ENCODE data around the gene DENND2D.
"Not testable (repeated sequence)": the region's sequence is repeated elsewhere in the genome, so short reads cannot be mapped to it uniquely, and the experiment has no call there.

DENND2D gene

GRCh38 chr1:111218701-111219556 lies 18.5 kb upstream of the DENND2D start:
- Mint-ChIP-seq H3K4me1 (ENCODE audit: low read depth in 2 of 2) (peaks cover 88 to 92% of the 10 kb centered on the region in 2 donors), H3K9me3 (peaks cover 2 to 9% of the 10 kb centered on the region in 2 donors), H3K27me3 (peaks cover 0 to 6% of the 10 kb centered on the region in 2 donors), H3K4me3 (peak overlapping the region; percentile 77 to 83), H3K36me3 (ENCODE audit: insufficient read depth) (peaks cover 32% of the 10 kb centered on the region), H3K27ac (peak overlapping the region; percentile 95 to 99)
- DNase-seq = no peak
- no peak for ATAC-seq (replicated peaks)

DNA sequence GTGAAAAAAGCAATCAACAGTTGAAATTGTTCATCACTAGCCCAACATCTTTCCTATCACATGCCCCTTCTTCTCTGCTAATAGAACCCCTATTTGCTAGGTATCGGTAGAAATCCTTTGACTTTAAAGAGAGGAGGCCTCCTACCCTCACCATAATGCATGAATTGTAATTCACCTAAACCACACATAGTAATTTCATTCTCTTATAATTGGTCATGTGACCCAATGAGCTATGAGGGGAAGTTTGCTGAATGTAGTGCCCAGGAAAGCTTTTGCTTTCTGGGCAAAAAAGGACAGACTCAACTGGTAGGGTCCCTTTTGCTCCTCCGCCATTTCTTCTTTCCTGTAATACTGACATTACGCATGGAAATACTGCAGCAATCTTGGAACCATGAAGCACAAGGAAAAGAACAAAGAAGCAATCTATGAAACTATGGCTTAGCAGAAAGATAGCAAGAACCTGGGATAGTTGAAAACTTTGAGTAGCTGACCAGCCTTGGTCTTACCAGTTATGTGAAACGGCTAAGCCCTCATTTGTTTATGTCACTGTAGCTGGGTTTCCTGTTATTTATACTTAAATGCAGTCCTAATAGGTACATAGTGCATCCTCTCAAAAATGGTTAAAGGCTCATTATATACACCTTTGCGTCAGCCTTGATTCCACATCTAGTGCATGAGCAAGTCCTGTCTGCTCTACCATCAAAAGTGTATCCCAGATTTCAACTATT lies 16.9 kb upstream of the DENND2D start:
- DNase-seq (no peak), ATAC-seq (replicated peaks) (no peak)
- Mint-ChIP-seq H3K4me1 (ENCODE audit: low read depth in 2 of 2) (peaks cover 89 to 96% of the 10 kb centered on the region in 2 donors), H3K27me3 (peaks cover 0 to 6% of the 10 kb centered on the region in 2 donors), H3K27ac (peak overlapping the region; percentile 95 to 99), H3K36me3 (ENCODE audit: insufficient read depth) (peaks cover 28% of the 10 kb centered on the region), H3K9me3 (peaks cover 2 to 9% of the 10 kb centered on the region in 2 donors), H3K4me3 (peak overlapping the region; percentile 77 to 83)

- no peak for ATAC-seq (replicated peaks)
- Mint-ChIP-seq H3K36me3 (ENCODE audit: insufficient read depth) (peaks cover 28% of the 10 kb centered on the region), H3K4me1 (ENCODE audit: low read depth in 2 of 2) (peaks cover 83 to 91% of the 10 kb centered on the region in 2 donors), H3K27me3 (peaks cover 0 to 6% of the 10 kb centered on the region in 2 donors), H3K4me3 (peak overlapping the region; percentile 77 to 83), H3K27ac (peak overlapping the region; percentile 95 to 99), H3K9me3 (peaks cover 2 to 9% of the 10 kb centered on the region in 2 donors)
- no peak for DNase-seq
Measured at GRCh38 chr1:111216751-111217150, 16.3 kb upstream of the DENND2D start.

DNA sequence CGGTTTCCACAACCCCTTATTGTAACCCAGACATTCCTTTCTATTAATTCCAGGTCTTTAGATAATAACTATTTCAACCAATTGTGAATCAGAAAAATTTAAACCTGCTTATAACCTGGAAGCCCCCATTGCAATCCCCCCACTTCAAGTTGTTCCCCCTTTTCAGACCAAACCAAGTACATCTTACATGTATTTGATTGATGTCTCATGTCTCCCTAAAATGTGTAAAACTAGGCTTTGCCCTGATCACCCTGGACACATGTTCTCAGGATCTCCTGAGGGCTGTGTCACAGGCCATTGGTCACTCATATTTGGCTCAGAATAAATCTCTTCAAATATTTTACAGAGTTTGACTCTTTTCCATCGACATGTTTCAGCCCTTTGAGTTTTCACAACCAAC lies 14.8 kb upstream of the DENND2D start:
- not testable (repeated sequence) for H3K27me3 Mint-ChIP-seq; ATAC-seq (replicated peaks); H3K9me3 Mint-ChIP-seq; DNase-seq
- Mint-ChIP-seq H3K4me1 (ENCODE audit: low read depth in 2 of 2) (peaks cover 68 to 78% of the 10 kb centered on the region in 2 donors), H3K27ac (peak overlapping the region; percentile 95 to 99), H3K36me3 (ENCODE audit: insufficient read depth) (peaks cover 24% of the 10 kb centered on the region), H3K4me3 (peak overlapping the region; percentile 77 to 83)

DNA sequence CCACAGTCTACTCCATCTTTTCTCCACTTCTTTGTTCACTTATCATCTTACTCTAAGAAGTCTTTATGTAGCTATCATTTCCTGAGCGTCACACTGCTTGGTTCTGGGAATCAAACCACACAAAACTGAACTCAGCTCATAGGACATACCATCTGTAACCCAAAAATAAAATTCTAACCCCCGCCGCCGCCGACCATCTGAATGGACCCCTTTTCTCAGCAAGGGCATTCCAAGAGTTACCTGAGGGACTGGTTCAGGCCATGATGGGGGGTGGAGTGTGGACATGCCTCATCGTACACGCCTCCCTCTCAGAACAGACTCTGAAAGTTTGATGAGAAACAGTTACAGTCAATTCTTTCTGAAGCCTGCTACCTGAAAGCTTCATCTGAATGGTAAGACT lies 14.4 kb upstream of the DENND2D start:
- DNase-seq (no peak), ATAC-seq (replicated peaks) (no peak)
- peaks cover 2 to 9% of the 10 kb centered on the region in 2 donors for H3K9me3 Mint-ChIP-seq
- H3K27ac Mint-ChIP-seq = peak overlapping the region; percentile 95 to 99
- H3K36me3 Mint-ChIP-seq (ENCODE audit: insufficient read depth) = peaks cover 24% of the 10 kb centered on the region
- H3K4me3 Mint-ChIP-seq = peak overlapping the region; percentile 77 to 83
- peaks cover 0 to 6% of the 10 kb centered on the region in 2 donors for H3K27me3 Mint-ChIP-seq
- peaks cover 64 to 74% of the 10 kb centered on the region in 2 donors for H3K4me1 Mint-ChIP-seq (ENCODE audit: low read depth in 2 of 2)

DNA sequence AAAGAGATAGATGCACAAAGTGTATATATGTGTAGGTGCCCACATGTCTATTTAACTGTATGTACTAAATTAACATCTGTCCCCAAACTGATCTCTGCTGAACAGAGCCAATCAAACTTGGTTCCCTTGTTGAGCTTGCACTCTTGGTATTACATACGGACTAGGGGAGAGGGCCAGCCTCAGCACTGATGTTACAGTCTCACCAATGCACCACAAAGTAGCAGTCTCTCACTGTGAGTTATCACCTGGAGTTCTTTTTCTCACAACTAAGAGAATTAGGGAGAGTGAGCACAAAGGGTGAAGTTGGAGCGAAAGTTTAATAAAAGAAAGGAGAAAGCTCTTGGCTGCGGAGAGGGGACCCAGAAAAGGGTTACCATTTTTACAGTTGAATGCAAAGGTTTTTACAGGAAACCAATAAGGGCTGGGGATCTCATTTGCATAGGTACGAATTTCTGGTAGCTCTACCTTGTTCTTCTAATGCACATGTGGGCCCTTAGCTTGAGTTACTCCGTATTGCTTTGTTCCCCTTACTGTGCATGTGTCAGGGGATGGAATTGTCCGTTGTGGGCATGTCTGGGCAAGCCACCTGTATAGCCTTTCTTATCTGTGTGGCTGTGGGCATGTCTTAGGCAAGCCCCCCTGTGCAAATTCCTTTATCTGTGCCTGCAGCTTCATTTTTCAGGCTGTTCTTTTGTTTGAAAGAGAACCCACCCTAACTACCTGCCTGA lies 13.8 kb upstream of the DENND2D start:
- Mint-ChIP-seq H3K36me3 (ENCODE audit: insufficient read depth) (peaks cover 21% of the 10 kb centered on the region), H3K9me3 (peaks cover 2 to 9% of the 10 kb centered on the region in 2 donors), H3K27ac (peak overlapping the region; percentile 95 to 99), H3K27me3 (peaks cover 0 to 6% of the 10 kb centered on the region in 2 donors), H3K4me1 (ENCODE audit: low read depth in 2 of 2) (peaks cover 59 to 67% of the 10 kb centered on the region in 2 donors), H3K4me3 (peak overlapping the region; percentile 77 to 83)
- ATAC-seq (replicated peaks) = no peak
- DNase-seq = no peak

GRCh38 chr1:111213412-111213811 lies 13.0 kb upstream of the DENND2D start:
- peaks cover 0 to 6% of the 10 kb centered on the region in 2 donors for H3K27me3 Mint-ChIP-seq
- peaks cover 56 to 64% of the 10 kb centered on the region in 2 donors for H3K4me1 Mint-ChIP-seq (ENCODE audit: low read depth in 2 of 2)
- ATAC-seq (replicated peaks) (no peak), DNase-seq (no peak)
- H3K27ac Mint-ChIP-seq = peak overlapping the region; percentile 95 to 99
- peak overlapping the region; percentile 77 to 83 for H3K4me3 Mint-ChIP-seq
- H3K36me3 Mint-ChIP-seq (ENCODE audit: insufficient read depth) = peaks cover 21% of the 10 kb centered on the region
- peaks cover 2 to 9% of the 10 kb centered on the region in 2 donors for H3K9me3 Mint-ChIP-seq

- Mint-ChIP-seq H3K9me3 (peaks cover 2 to 3% of the 10 kb centered on the region in 2 donors), H3K36me3 (ENCODE audit: insufficient read depth) (peaks cover 21% of the 10 kb centered on the region), H3K27me3 (peaks cover 0 to 6% of the 10 kb centered on the region in 2 donors), H3K4me3 (peak overlapping the region; percentile 77 to 83), H3K4me1 (ENCODE audit: low read depth in 2 of 2) (peaks cover 50 to 61% of the 10 kb centered on the region in 2 donors), H3K27ac (peak overlapping the region; percentile 95 to 99)
- no peak for ATAC-seq (replicated peaks)
- DNase-seq = no peak
Measured at GRCh38 chr1:111212634-111213335, 12.3 kb upstream of the DENND2D start.

- Mint-ChIP-seq H3K36me3 (ENCODE audit: insufficient read depth) (peaks cover 21% of the 10 kb centered on the region), H3K4me1 (ENCODE audit: low read depth in 2 of 2) (peaks cover 41 to 52% of the 10 kb centered on the region in 2 donors), H3K27ac (no peak overlapping the region), H3K9me3 (peaks cover 0 to 2% of the 10 kb centered on the region in 2 donors), H3K4me3 (no peak overlapping the region), H3K27me3 (peaks cover 0 to 6% of the 10 kb centered on the region in 2 donors)
- DNase-seq (no peak), ATAC-seq (replicated peaks) (no peak)
Measured at GRCh38 chr1:111211921-111212320, 11.5 kb upstream of the DENND2D start.

DNA sequence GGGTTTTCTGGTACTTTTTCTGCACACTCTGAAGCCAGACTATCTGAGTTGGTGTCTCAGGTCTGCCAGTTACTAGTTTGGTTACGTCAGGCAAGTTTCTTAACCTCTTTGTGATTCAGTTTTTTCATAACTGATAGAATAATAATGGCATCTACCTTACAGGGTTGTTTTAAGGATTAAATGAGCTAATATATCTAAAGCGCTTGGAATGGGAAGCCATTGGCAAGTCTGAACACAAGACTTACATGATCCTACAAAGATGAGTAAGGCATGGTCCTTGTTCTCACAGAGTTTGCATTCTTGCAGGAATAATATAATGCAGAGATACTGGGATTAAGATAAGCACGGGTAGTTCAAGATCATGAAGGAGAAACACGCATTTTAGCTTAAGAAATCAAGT lies 9.2 kb upstream of the DENND2D start:
- Mint-ChIP-seq H3K27ac (no peak overlapping the region), H3K27me3 (no peaks in the 10 kb centered on the region)
- no peak for ATAC-seq (replicated peaks)

DNA sequence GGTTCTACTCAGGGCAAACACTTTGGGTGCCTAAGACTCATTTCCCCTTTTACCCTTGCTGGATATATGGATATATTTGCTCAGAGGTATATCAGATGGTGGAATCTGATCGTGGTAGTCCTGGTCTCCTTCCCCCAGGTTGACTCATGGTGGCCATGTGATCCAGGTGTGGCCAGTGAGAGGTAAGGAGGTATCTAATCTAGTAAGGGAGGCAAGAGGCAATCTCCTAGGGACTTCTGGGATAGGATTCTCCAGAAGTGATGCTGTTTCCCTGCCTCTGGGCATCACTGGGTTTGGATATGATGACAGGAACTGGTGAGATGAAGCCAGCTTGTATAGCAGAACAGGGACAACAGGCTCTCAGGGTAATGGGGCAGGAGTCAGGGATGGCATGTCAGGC lies 8.5 kb upstream of the DENND2D start:
- Mint-ChIP-seq H3K27me3 (no peaks in the 10 kb centered on the region), H3K4me3 (no peak overlapping the region), H3K36me3 (ENCODE audit: insufficient read depth) (peaks cover 13% of the 10 kb centered on the region), H3K9me3 (no peaks in the 10 kb centered on the region), H3K4me1 (ENCODE audit: low read depth in 2 of 2) (peaks cover 27 to 37% of the 10 kb centered on the region in 2 donors), H3K27ac (no peak overlapping the region)
- ATAC-seq (replicated peaks) = no peak
- DNase-seq = no peak

More for the DNA sequence above, 9.2 kb upstream of the DENND2D start:
- H3K4me1 Mint-ChIP-seq (ENCODE audit: low read depth in 2 of 2) = peaks cover 33 to 43% of the 10 kb centered on the region in 2 donors
- no peak for DNase-seq
- no peak overlapping the region for H3K4me3 Mint-ChIP-seq
- H3K36me3 Mint-ChIP-seq (ENCODE audit: insufficient read depth) = peaks cover 8% of the 10 kb centered on the region
- H3K9me3 Mint-ChIP-seq = no peaks in the 10 kb centered on the region

DNA sequence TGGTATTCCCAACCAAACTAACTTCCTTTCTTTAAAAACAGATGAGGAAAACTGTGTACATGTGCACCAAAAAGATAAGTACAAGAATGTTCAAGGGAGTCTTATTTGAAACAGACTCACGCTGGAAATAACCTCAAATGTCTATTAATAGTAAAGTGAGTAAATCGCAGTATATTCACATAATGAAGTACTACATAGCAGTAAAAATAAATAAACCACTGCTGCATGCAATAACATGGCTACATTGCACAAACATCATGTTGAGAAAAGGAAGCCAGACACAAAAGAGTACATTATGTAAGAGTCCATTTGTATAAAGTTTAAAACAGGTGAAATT lies 5.2 kb upstream of the DENND2D start:
- no peak for ATAC-seq (replicated peaks)
- no peaks in the 10 kb centered on the region for H3K27me3 Mint-ChIP-seq
- peaks cover 24% of the 10 kb centered on the region for H3K36me3 Mint-ChIP-seq (ENCODE audit: insufficient read depth)
- no peak for DNase-seq
- H3K9me3 Mint-ChIP-seq = no peaks in the 10 kb centered on the region
- peaks cover 39 to 48% of the 10 kb centered on the region in 2 donors for H3K4me1 Mint-ChIP-seq (ENCODE audit: low read depth in 2 of 2)
- peak overlapping the region in 1 of 2 donors; percentile 97 for H3K27ac Mint-ChIP-seq
- peak overlapping the region; percentile 8 to 99 for H3K4me3 Mint-ChIP-seq
